NCI-H146 (cell line): ENCODE results near the gene SLC17A9.

Experiments
- DNase-seq: peaks from one replicate; lab custom pipeline; 2025; lab: John Stamatoyannopoulos, UW

Gene SLC17A9

GRCh38 chr20:62969179-62969760, 16.8 kb downstream of the SLC17A9 start:
- DNase-seq, result no peak

- DNase-seq, result no peak
Measured at GRCh38 chr20:62969939-62970306, 17.4 kb downstream of the SLC17A9 start.

- DNase-seq, result no peak
Measured at GRCh38 chr20:62970307-62971210, 18.1 kb downstream of the SLC17A9 start.

GRCh38 chr20:62971211-62971949, 18.9 kb downstream of the SLC17A9 start:
- no peak for DNase-seq

- DNase-seq, result peak; percentile 82
Measured at GRCh38 chr20:62971950-62972844, 19.7 kb downstream of the SLC17A9 start.

- no peak for DNase-seq
Measured at GRCh38 chr20:62972845-62973745, 20.6 kb downstream of the SLC17A9 start.

GRCh38 chr20:62975251-62975760, 22.8 kb downstream of the SLC17A9 start:
- DNase-seq, result no peak

- no peak for DNase-seq
Measured at GRCh38 chr20:62975812-62976508, 23.5 kb downstream of the SLC17A9 start.

GRCh38 chr20:62976886-62977285, 24.4 kb downstream of the SLC17A9 start:
- no peak for DNase-seq

- peak; percentile 36 for DNase-seq
Measured at GRCh38 chr20:62977613-62978560, 25.4 kb downstream of the SLC17A9 start.

- DNase-seq, result no peak
Measured at GRCh38 chr20:62978561-62978943, 26.0 kb downstream of the SLC17A9 start.

GRCh38 chr20:62979310-62979709, 26.8 kb downstream of the SLC17A9 start:
- DNase-seq, result no peak

GRCh38 chr20:62979876-62980373, 27.4 kb downstream of the SLC17A9 start:
- no peak for DNase-seq

- DNase-seq, result peak; percentile 73
Measured at GRCh38 chr20:62980380-62980960, 28.0 kb downstream of the SLC17A9 start.

- peak; percentile 62 for DNase-seq
Measured at GRCh38 chr20:62980970-62981369, 28.5 kb downstream of the SLC17A9 start.

GRCh38 chr20:62982124-62983075, 29.9 kb downstream of the SLC17A9 start:
- DNase-seq, result no peak

GRCh38 chr20:62983210-62983609, 30.7 kb downstream of the SLC17A9 start:
- no peak for DNase-seq
